Neural crest cell (in vitro differentiated cells): ENCODE results near the gene PABPC3. TPM values are rescaled to one million over a fixed set of nuclear protein-coding genes. Genes with fewer than 3 reads are reported as not detected.

ENCODE experiments used
- DNase-seq: peaks from one replicate; pipeline ENCODE4 v3.0.0; 2021; ENCODE audit warnings: low read depth, mixed read lengths, low spot score
- H3K27ac Mint-ChIP-seq: one replicate; pipeline ENCODE4 v1.8.0; 2021; ENCODE audit warnings: mild to moderate bottlenecking, mixed read lengths; ENCODE audit not compliant: unreplicated experiment
- H3K27me3 Mint-ChIP-seq: 2 replicates; pipeline ENCODE4 v1.8.0; 2021; ENCODE audit warnings: low read depth, mild to moderate bottlenecking, mixed read lengths
- H3K36me3 Mint-ChIP-seq: 2 replicates; pipeline ENCODE4 v1.8.0; 2021; ENCODE audit warnings: low read depth, mild to moderate bottlenecking, mixed read lengths
- H3K4me1 Mint-ChIP-seq: 2 replicates; pipeline ENCODE4 v1.8.0; 2021; ENCODE audit warnings: mixed read lengths
- H3K4me3 Mint-ChIP-seq: one replicate; pipeline ENCODE4 v1.8.0; 2021; ENCODE audit warnings: mild to moderate bottlenecking, mixed read lengths
- H3K9me3 Mint-ChIP-seq: 2 replicates; pipeline ENCODE4 v1.8.0; 2021; ENCODE audit warnings: mixed read lengths
- CTCF ChIP-seq: fragments of 200-600 bp; sonication (generic); conservative IDR thresholded peaks from 2 replicates; pipeline ENCODE4 v1.5.0; 2021; ENCODE audit warnings: antibody characterized with exemption, mild to moderate bottlenecking
- total RNA-seq: library from RNA; stranded (reverse); gene quantifications from 2 replicates; pipeline ENCODE4 v1.2.1, GENCODE V29; 2021

The PABPC3 gene
- total RNA-seq, 1 donor from 2014 or later = 0.14 TPM

DNA sequence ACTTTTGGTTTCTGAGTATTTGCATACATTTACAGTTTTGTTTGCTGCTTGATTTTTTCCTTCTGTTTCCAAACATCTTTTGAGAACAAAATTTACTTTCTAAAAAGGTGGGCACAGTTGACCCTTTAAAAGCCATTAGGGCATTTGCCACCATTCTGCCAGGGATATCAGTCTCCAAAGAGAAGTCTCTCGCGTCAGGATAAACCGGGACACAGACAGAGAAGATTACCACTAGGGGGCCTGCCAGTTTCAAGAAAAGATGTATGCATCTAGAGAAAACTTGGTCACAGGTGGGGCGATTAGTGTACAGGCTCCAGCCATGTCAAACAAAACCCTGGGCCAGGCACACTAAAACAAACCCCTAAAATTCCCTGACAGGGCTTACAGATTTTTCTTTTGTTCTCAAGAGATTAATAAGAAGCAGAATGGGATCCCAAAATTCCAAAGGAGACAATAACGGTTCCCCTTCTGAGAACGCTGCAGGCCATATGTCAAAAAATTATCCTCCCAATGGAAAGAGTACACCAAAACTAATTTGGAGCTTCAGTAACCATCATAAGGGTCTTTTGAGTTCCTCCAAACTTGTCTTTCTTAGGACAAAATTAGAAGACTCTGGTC, 10.7 kb upstream of the PABPC3 start:
- DNase-seq = peak; percentile 38
- H3K27ac Mint-ChIP-seq = no peak overlapping the region
- TF ChIP-seq CTCF = peak; percentile 74
- H3K27me3 Mint-ChIP-seq = peaks cover 2% of the 10 kb centered on the region
- H3K4me3 Mint-ChIP-seq = no peak overlapping the region
- no peaks in the 10 kb centered on the region for H3K36me3 Mint-ChIP-seq
- peaks cover 11% of the 10 kb centered on the region for H3K4me1 Mint-ChIP-seq
- H3K9me3 Mint-ChIP-seq = no peaks in the 10 kb centered on the region

- H3K4me1 Mint-ChIP-seq = peaks cover 11% of the 10 kb centered on the region
- TF ChIP-seq CTCF = no peak
- no peaks in the 10 kb centered on the region for H3K9me3 Mint-ChIP-seq
- H3K27me3 Mint-ChIP-seq = peaks cover 4% of the 10 kb centered on the region
- H3K27ac Mint-ChIP-seq = no peak overlapping the region
- no peaks in the 10 kb centered on the region for H3K36me3 Mint-ChIP-seq
- H3K4me3 Mint-ChIP-seq = no peak overlapping the region
- no peak for DNase-seq
Measured at GRCh38 chr13:25088562-25089221, 7.2 kb upstream of the PABPC3 start.

DNA sequence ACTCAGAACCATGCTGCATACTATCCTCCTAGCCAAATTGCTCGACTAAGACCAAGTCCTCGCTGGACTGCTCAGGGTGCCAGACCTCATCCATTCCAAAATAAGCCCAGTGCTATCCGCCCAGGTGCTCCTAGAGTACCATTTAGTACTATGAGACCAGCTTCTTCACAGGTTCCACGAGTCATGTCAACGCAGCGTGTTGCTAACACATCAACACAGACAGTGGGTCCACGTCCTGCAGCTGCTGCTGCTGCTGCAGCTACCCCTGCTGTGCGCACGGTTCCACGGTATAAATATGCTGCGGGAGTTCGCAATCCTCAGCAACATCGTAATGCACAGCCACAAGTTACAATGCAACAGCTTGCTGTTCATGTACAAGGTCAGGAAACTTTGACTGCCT, 1.5 kb downstream of the PABPC3 start:
- H3K4me3 Mint-ChIP-seq = no peak overlapping the region
- no peak for TF ChIP-seq CTCF
- no peak for DNase-seq
- no peaks in the 10 kb centered on the region for H3K4me1 Mint-ChIP-seq
- peaks cover 4% of the 10 kb centered on the region for H3K27me3 Mint-ChIP-seq
- H3K27ac Mint-ChIP-seq = no peak overlapping the region
- no peaks in the 10 kb centered on the region for H3K36me3 Mint-ChIP-seq
- peaks cover 3% of the 10 kb centered on the region for H3K9me3 Mint-ChIP-seq

GRCh38 chr13:25103711-25104110, 7.8 kb downstream of the PABPC3 start:
- no peak for DNase-seq
- Mint-ChIP-seq H3K27ac (no peak overlapping the region), H3K4me1 (no peaks in the 10 kb centered on the region), H3K9me3 (no peaks in the 10 kb centered on the region), H3K4me3 (no peak overlapping the region), H3K36me3 (no peaks in the 10 kb centered on the region), H3K27me3 (no peaks in the 10 kb centered on the region)
- no peak for TF ChIP-seq CTCF

- TF ChIP-seq CTCF = no peak
- H3K4me1 Mint-ChIP-seq = peaks cover 3% of the 10 kb centered on the region
- no peaks in the 10 kb centered on the region for H3K9me3 Mint-ChIP-seq
- no peak overlapping the region for H3K4me3 Mint-ChIP-seq
- H3K36me3 Mint-ChIP-seq = no peaks in the 10 kb centered on the region
- H3K27ac Mint-ChIP-seq = no peak overlapping the region
- no peaks in the 10 kb centered on the region for H3K27me3 Mint-ChIP-seq
- DNase-seq = no peak
Measured at GRCh38 chr13:25109341-25109740, 13.4 kb downstream of the PABPC3 start.
